IMR-90 (cell line): Measurements from ENCODE around the gene TBC1D22A. TPM values are rescaled to one million over a fixed set of nuclear protein-coding genes. Genes with fewer than 3 reads are reported as not detected.

Source experiments
- ATAC-seq: fragments of 200-7000 bp; cut with Tn5 transposase; 2 replicates; pipeline ENCODE4 v1.9.1; 2020; ENCODE audit warnings: low read depth, mild to moderate bottlenecking, moderate library complexity
- BruUV-seq: library from RNA; stranded (reverse); fragments of 400-500 nt; replicated peaks from 2 replicates; lab custom pipeline; 2021; lab: Mats Ljungman, UMichigan
- CTCF ChIA-PET: fragments of 300-600 bp; formaldehyde crosslinking; extraction: SDS; loops from one replicate; lab custom pipeline; 2021; ENCODE audit warnings: antibody characterized with exemption; lab: Yijun Ruan, JAX
- POLR2A ChIA-PET: fragments of 300-600 bp; sonication (Branson Sonifier 250); formaldehyde crosslinking; loops from one replicate; lab custom pipeline; 2022; ENCODE audit warnings: antibody characterized with exemption; ENCODE audit not compliant: unreplicated experiment; lab: Charles Lee
- DNase-seq: peaks from one replicate; pipeline ENCODE4 v3.0.0; 2013
- H2AFZ ChIP-seq: replicated peaks from 2 replicates; pipeline ENCODE3; 2013; ENCODE audit warnings: low read length, mild to moderate bottlenecking; ENCODE audit not compliant: poor library complexity
- H2AK5ac ChIP-seq: 2 replicates; pipeline ENCODE4 v1.6.1; 2013; ENCODE audit warnings: low read depth, low read length, inconsistent platforms
- H2AK9ac ChIP-seq: replicated peaks from 2 replicates; pipeline ENCODE3; 2013; ENCODE audit warnings: mild to moderate bottlenecking, low read depth, low read length, moderate library complexity; ENCODE audit not compliant: poor library complexity
- H2BK120ac ChIP-seq: 2 replicates; pipeline ENCODE4 v1.6.1; 2013; ENCODE audit warnings: low read depth, low read length, inconsistent platforms
- H2BK15ac ChIP-seq: 3 replicates; pipeline ENCODE4 v1.6.1; 2013; ENCODE audit warnings: low read depth, low read length, inconsistent platforms
- H2BK20ac ChIP-seq: 2 replicates; pipeline ENCODE4 v1.6.1; 2013; ENCODE audit warnings: low read depth, mild to moderate bottlenecking, inconsistent platforms, low read length, moderate library complexity
- H2BK5ac ChIP-seq: 2 replicates; pipeline ENCODE4 v1.6.1; 2013; ENCODE audit warnings: mild to moderate bottlenecking, low read depth, low read length, inconsistent platforms; ENCODE audit not compliant: poor library complexity, severe bottlenecking
- H3K14ac ChIP-seq: replicated peaks from 2 replicates; pipeline ENCODE4 v1.6.1; 2013; ENCODE audit warnings: low read depth, low read length, inconsistent platforms
- H3K18ac ChIP-seq: 2 replicates; pipeline ENCODE4 v1.6.1; 2013; ENCODE audit warnings: low read depth, low read length, control low read depth
- H3K23ac ChIP-seq: 2 replicates; pipeline ENCODE4 v1.6.1; 2013; ENCODE audit warnings: low read depth, low read length, inconsistent platforms
- H3K27ac ChIP-seq: 2 replicates; pipeline ENCODE4 v1.5.1; 2013; ENCODE audit warnings: mild to moderate bottlenecking, control low read depth, low read length; ENCODE audit not compliant: insufficient read depth
- H3K27me3 ChIP-seq: 2 replicates; pipeline ENCODE4 v1.6.1; 2013; ENCODE audit warnings: low read length; ENCODE audit not compliant: control insufficient read depth, insufficient read depth
- H3K36me3 ChIP-seq: 2 replicates; pipeline ENCODE4 v1.6.1; 2013; ENCODE audit warnings: low read length, mixed read lengths; ENCODE audit not compliant: control insufficient read depth, insufficient read depth
- H3K4ac ChIP-seq: 2 replicates; pipeline ENCODE4 v1.6.1; 2013; ENCODE audit warnings: low read depth, low read length, inconsistent platforms
- H3K4me1 ChIP-seq: 2 replicates; pipeline ENCODE4 v1.6.1; 2013; ENCODE audit warnings: low read length, mixed read lengths; ENCODE audit not compliant: control insufficient read depth, insufficient read depth
- H3K4me2 ChIP-seq: 2 replicates; pipeline ENCODE4 v1.6.1; 2013; ENCODE audit warnings: low read depth, mild to moderate bottlenecking, control low read depth, low read length, moderate library complexity
- H3K4me3 ChIP-seq: 2 replicates; pipeline ENCODE4 v1.5.1; 2013; ENCODE audit warnings: low read depth, mild to moderate bottlenecking, control low read depth, low read length, moderate library complexity; ENCODE audit not compliant: insufficient read depth
- H3K56ac ChIP-seq: 2 replicates; pipeline ENCODE4 v1.6.1; 2013; ENCODE audit warnings: low read length, inconsistent platforms; ENCODE audit not compliant: insufficient read depth; ENCODE audit errors: extremely low read depth
- H3K79me1 ChIP-seq, 2 experiments: 2 replicates each; pipeline ENCODE4 v1.6.1; 2013; ENCODE audit warnings: low read length in 2 of 2, inconsistent platforms in 1 of 2, low read depth in 1 of 2
- H3K9ac ChIP-seq: 2 replicates; pipeline ENCODE4 v1.6.1; 2013; ENCODE audit warnings: low read depth, low read length, control low read depth
- H3K9me1 ChIP-seq: 2 replicates; pipeline ENCODE4 v1.6.1; 2013; ENCODE audit warnings: low read length, inconsistent platforms; ENCODE audit not compliant: insufficient read depth
- H3K9me3 ChIP-seq: 2 replicates; pipeline ENCODE4 v1.6.1; 2013; ENCODE audit warnings: low read length; ENCODE audit not compliant: control insufficient read depth, insufficient read depth
- H4K20me1 ChIP-seq: 2 replicates; pipeline ENCODE4 v1.6.1; 2013; ENCODE audit warnings: low read length, inconsistent platforms; ENCODE audit not compliant: insufficient read depth
- H4K5ac ChIP-seq: 2 replicates; pipeline ENCODE4 v1.6.1; 2013; ENCODE audit warnings: mild to moderate bottlenecking, low read depth, low read length, control low read depth
- H4K8ac ChIP-seq, 2 experiments: 2 replicates each; pipeline ENCODE4 v1.6.1; 2013; ENCODE audit warnings: low read depth in 2 of 2, low read length in 2 of 2, control low read depth in 1 of 2, inconsistent platforms in 1 of 2
- H4K91ac ChIP-seq: 2 replicates; pipeline ENCODE4 v1.6.1; 2013; ENCODE audit warnings: low read depth, low read length, inconsistent platforms; ENCODE audit not compliant: insufficient read depth
- MAFK ChIP-seq: IDR thresholded peaks from 2 replicates; pipeline ENCODE4 v1.6.1; 2012; ENCODE audit warnings: low read depth, low read length, improper control_type of control experiment
- POLR2A ChIP-seq: IDR thresholded peaks from 2 replicates; pipeline ENCODE4 v1.6.1; 2012; ENCODE audit warnings: mild to moderate bottlenecking, low read depth, low read length
- RAD21 ChIP-seq: IDR thresholded peaks from 2 replicates; pipeline ENCODE4 v1.6.1; 2012; ENCODE audit warnings: low read length, improper control_type of control experiment
- WGBS, 2 experiments: methylation state at CpG; one replicate each; pipeline versions ENCODE4 v1.1.5 to v1.1.7; 2013; ENCODE audit warnings: missing lambda C conversion rate in 2 of 2; ENCODE audit not compliant: insufficient read length in 1 of 2; ENCODE audit errors: extremely low coverage in 2 of 2; 5-methylcytosine and 5-hydroxymethylcytosine counted together
- dilution Hi-C: fragments of 300-500 bp; cut with HindIII; formaldehyde crosslinking; loops from one replicate; pipeline ENCODE4 v1.14.3; 2018; ENCODE audit warnings: low sequenced_read_pairs; ENCODE audit not compliant: unreplicated experiment
- in situ Hi-C: fragments of 300-500 bp; cut with MboI; formaldehyde crosslinking; loops from 3 replicates; pipeline ENCODE4 v1.14.3; 2019; ENCODE audit warnings: low sequenced_read_pairs, inconsistent platforms, mixed read lengths
- intact Hi-C: fragments of 100-400 bp; cut with micrococcal nuclease; formaldehyde crosslinking; loops from 2 replicates; pipeline ENCODE4 v1.10.0; 2022
- polyA plus RNA-seq, 3 experiments: library from polyadenylated mRNA; depleted of rRNA; stranded (reverse); fragments of >200 nt; gene quantifications; 2 replicates each; pipeline ENCODE4 v1.2.3, GENCODE V29; 2012; ENCODE audit warnings: low replicate concordance in 1 of 3
- total RNA-seq: library from RNA; depleted of rRNA; stranded (reverse); fragments of >200 nt; gene quantifications from 2 replicates; pipeline ENCODE4 v1.2.3, GENCODE V29; 2012

TBC1D22A gene
- total and polyA plus RNA-seq, 2 of the 4 experiments (the other 2 are of a cell fraction) = 9.0 to 16.7 TPM

DNA sequence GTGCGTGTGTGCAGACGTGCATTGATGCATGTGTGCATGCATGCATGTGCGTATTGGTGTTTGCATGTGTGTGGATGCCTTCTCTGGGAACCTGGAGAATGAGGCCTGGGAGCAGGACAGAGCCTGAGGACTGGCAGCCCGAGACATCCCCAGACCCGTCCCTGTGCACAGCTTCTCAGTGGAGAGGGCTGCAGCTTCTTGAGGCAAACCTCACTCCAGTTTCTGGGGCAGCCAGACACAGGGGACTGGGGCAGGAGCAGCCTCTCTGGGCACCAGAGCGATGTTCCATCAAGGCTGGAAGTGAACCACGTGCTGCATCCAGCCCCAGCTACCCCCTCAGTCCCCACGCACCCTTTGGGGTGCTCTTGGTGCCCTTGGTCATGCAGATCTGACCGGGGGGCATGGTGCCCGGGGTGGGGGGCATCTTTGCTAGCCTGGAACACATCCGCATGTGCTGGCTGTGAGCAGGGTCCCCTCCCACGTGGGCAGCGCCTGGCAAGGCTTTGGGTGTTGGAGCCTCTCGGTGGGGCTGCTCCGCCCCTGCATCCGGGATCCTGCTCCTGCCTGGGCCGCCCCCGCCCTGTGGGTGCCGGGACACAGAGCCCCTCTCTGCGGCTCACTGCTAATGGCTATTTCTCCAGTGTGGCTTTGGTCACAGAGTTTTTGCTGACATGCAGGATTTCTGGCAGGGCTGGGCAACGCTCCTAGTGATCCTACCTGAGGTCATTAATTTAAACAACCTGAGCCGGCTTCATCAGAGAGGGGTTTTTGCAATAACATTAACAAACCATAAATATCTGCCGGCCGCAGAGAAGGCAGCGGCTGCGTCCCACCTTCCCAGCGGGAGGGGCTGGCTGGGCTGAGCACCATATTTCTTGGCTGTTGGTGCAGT, 434.7 kb downstream of the TBC1D22A start:
- H4K20me1 ChIP-seq = no peaks in the 10 kb centered on the region
- in situ Hi-C loops (no loop called here), intact Hi-C loops (no loop called here), dilution Hi-C loops (no loop called here)
- no peak overlapping the region for H4K91ac ChIP-seq
- H3K36me3 ChIP-seq = no peaks in the 10 kb centered on the region
- POLR2A ChIA-PET = no interaction called here
- H3K14ac ChIP-seq = no peak overlapping the region
- TF ChIP-seq MAFK (peak; percentile 64), POLR2A (no peak), RAD21 (no peak)
- H3K4me1 ChIP-seq = no peaks in the 10 kb centered on the region
- no peak overlapping the region for H3K27ac ChIP-seq
- no peaks in the 10 kb centered on the region for H3K9me3 ChIP-seq
- 64% methylated on average over 7 of the region's 27 CpGs; no CpG with 5 or more reads in 1 of the 2 experiments for WGBS, 2 experiments
- H3K18ac ChIP-seq = no peak overlapping the region
- H2BK20ac ChIP-seq = no peak overlapping the region
- H2AK9ac ChIP-seq = no peak overlapping the region
- no peak overlapping the region for H2BK5ac ChIP-seq
- H3K23ac ChIP-seq = no peak overlapping the region
- no peak overlapping the region for H2AK5ac ChIP-seq
- H3K4me2 ChIP-seq = no peak overlapping the region
- H3K56ac ChIP-seq = no peak overlapping the region
- H4K8ac ChIP-seq = no peak overlapping the region
- no peaks in the 10 kb centered on the region for H3K79me1 ChIP-seq
- no peak overlapping the region for H3K4ac ChIP-seq
- H2BK15ac ChIP-seq = no peak overlapping the region
- ATAC-seq = no peak
- DNase-seq = no peak
- no peak overlapping the region for H2AFZ ChIP-seq
- peaks cover 5% of the 10 kb centered on the region; the same call in 1 of the 2 replicates for H3K9me1 ChIP-seq
- H2BK120ac ChIP-seq = no peak overlapping the region
- H4K5ac ChIP-seq = no peak overlapping the region
- no peak overlapping the region for H3K9ac ChIP-seq
- H3K27me3 ChIP-seq = peaks cover 7% of the 10 kb centered on the region; the same call in 1 of the 2 replicates
- CTCF ChIA-PET = no interaction called here
- BruUV-seq = no TSS peak
- no peak overlapping the region for H3K4me3 ChIP-seq
